Nephron (organoid): ENCODE data around the gene EGR1.
A peak's percentile ranks its signal among the peaks of the same experiment; 100 is the strongest.

ENCODE experiments used
- H3K27ac Mint-ChIP-seq, 3 experiments: 2 replicates each; pipeline ENCODE4 v1.8.0; 2020; ENCODE audit warnings: mixed read lengths in 3 of 3, mild to moderate bottlenecking in 2 of 3, moderate library complexity in 1 of 3
- H3K27me3 Mint-ChIP-seq: 2 replicates; pipeline ENCODE4 v1.8.0; 2021; ENCODE audit warnings: low read depth, mild to moderate bottlenecking, moderate library complexity, mixed read lengths
- H3K36me3 Mint-ChIP-seq: 2 replicates; pipeline ENCODE4 v1.8.0; 2020; ENCODE audit warnings: low read depth, mixed read lengths
- H3K4me1 Mint-ChIP-seq: 2 replicates; pipeline ENCODE4 v1.8.0; 2020; ENCODE audit warnings: mixed read lengths
- H3K4me3 Mint-ChIP-seq, 3 experiments: 2 replicates each; pipeline ENCODE4 v1.8.0; 2020; ENCODE audit warnings: mild to moderate bottlenecking in 3 of 3, mixed read lengths in 3 of 3, moderate library complexity in 2 of 3
- H3K9me3 Mint-ChIP-seq: 2 replicates; pipeline ENCODE4 v1.8.0; 2020; ENCODE audit warnings: mixed read lengths
- CTCF ChIP-seq, 3 experiments: fragments of 200-600 bp; sonication (generic); IDR thresholded peaks; one replicate each; pipeline ENCODE4 v1.5.0; 2021; ENCODE audit warnings: antibody characterized with exemption in 3 of 3; ENCODE audit not compliant: unreplicated experiment in 3 of 3

EGR1 gene

GRCh38 chr5:138444774-138445546 is 20.3 kb upstream of the EGR1 start:
- Mint-ChIP-seq H3K27me3 (peaks cover 10% of the 10 kb centered on the region), H3K4me1 (peaks cover 15% of the 10 kb centered on the region), H3K36me3 (no peaks in the 10 kb centered on the region), H3K9me3 (no peaks in the 10 kb centered on the region), H3K27ac (no peak overlapping the region), H3K4me3 (no peak overlapping the region)
- TF ChIP-seq CTCF (IDR thresholded peaks at IDR 0.05; ENCODE audit: unreplicated experiment in 3 of 3), result no peak

GRCh38 chr5:138445547-138446271 is 19.6 kb upstream of the EGR1 start:
- Mint-ChIP-seq H3K4me1 (peaks cover 14% of the 10 kb centered on the region), H3K36me3 (no peaks in the 10 kb centered on the region), H3K9me3 (no peaks in the 10 kb centered on the region), H3K4me3 (no peak overlapping the region), H3K27me3 (peaks cover 9% of the 10 kb centered on the region), H3K27ac (no peak overlapping the region)
- TF ChIP-seq CTCF (IDR thresholded peaks at IDR 0.05; ENCODE audit: unreplicated experiment in 3 of 3), result no peak

- Mint-ChIP-seq H3K9me3 (no peaks in the 10 kb centered on the region), H3K4me1 (peaks cover 18% of the 10 kb centered on the region), H3K36me3 (no peaks in the 10 kb centered on the region), H3K27me3 (peaks cover 12% of the 10 kb centered on the region), H3K27ac (peak overlapping the region in 1 of 3 experiments; percentile 6), H3K4me3 (peak overlapping the region in 1 of 3 experiments; percentile 13)
- TF ChIP-seq CTCF (IDR thresholded peaks at IDR 0.05; ENCODE audit: unreplicated experiment in 3 of 3), result no peak
Measured at GRCh38 chr5:138448070-138448469, 17.2 kb upstream of the EGR1 start.

- H3K27ac Mint-ChIP-seq, result peak overlapping the region; percentile 59 to 66 (median 65)
- H3K27me3 Mint-ChIP-seq, result peaks cover 12% of the 10 kb centered on the region
- no peaks in the 10 kb centered on the region for H3K36me3 Mint-ChIP-seq
- H3K9me3 Mint-ChIP-seq, result no peaks in the 10 kb centered on the region
- peaks cover 18% of the 10 kb centered on the region for H3K4me1 Mint-ChIP-seq
- H3K4me3 Mint-ChIP-seq, result peak overlapping the region; percentile 3 to 17 (median 4)
- TF ChIP-seq CTCF (IDR thresholded peaks at IDR 0.05; ENCODE audit: unreplicated experiment in 3 of 3), result no peak
Measured at GRCh38 chr5:138448481-138449398, 16.5 kb upstream of the EGR1 start.

- Mint-ChIP-seq H3K27ac (peak overlapping the region; percentile 45 to 79 (median 66)), H3K4me3 (peak overlapping the region in 2 of 3 experiments; percentile 38 to 41), H3K9me3 (no peaks in the 10 kb centered on the region), H3K4me1 (peaks cover 18% of the 10 kb centered on the region), H3K36me3 (no peaks in the 10 kb centered on the region), H3K27me3 (peaks cover 11% of the 10 kb centered on the region)
- peak; percentile 89 to 94 (median 93) for TF ChIP-seq CTCF (IDR thresholded peaks at IDR 0.05; ENCODE audit: unreplicated experiment in 3 of 3)
Measured at GRCh38 chr5:138449501-138450239, 15.6 kb upstream of the EGR1 start.
